Lower lobe of right lung (tissue), 2 donors: Measurements from ENCODE around the gene OR4P4. TPM values are rescaled to one million over a fixed set of nuclear protein-coding genes. Genes with fewer than 3 reads are reported as not detected.

ENCODE experiments used
- ATAC-seq, 2 donors: fragments of 200-7000 bp; cut with Tn5 transposase; one replicate each; pipeline ENCODE4 v1.9.1; 2020 to 2022; ENCODE audit warnings: mild to moderate bottlenecking in 2 of 2, moderate library complexity in 2 of 2
- DNase-seq: peaks from one replicate; pipeline ENCODE4 v3.0.0-alpha.2; 2020
- H3K27ac ChIP-seq: fragments of 200-600 bp; one replicate; pipeline ENCODE4 v1.8.0; 2022
- H3K27me3 ChIP-seq: fragments of 200-600 bp; one replicate; pipeline ENCODE4 v1.8.0; 2022; ENCODE audit warnings: low read depth
- H3K36me3 ChIP-seq: fragments of 200-600 bp; one replicate; pipeline ENCODE4 v1.8.0; 2022; ENCODE audit warnings: mild to moderate bottlenecking
- H3K4me1 ChIP-seq: fragments of 200-600 bp; one replicate; pipeline ENCODE4 v1.8.0; 2022
- H3K4me3 ChIP-seq: fragments of 200-600 bp; one replicate; pipeline ENCODE4 v1.8.0; 2022; ENCODE audit warnings: mild to moderate bottlenecking
- H3K9me3 ChIP-seq: fragments of 200-600 bp; one replicate; pipeline ENCODE4 v1.8.0; 2022
- intact Hi-C: fragments of 100-400 bp; cut with DNase I; formaldehyde crosslinking; loops from one replicate; pipeline ENCODE4 v1.11.0; 2022
- total RNA-seq: library from RNA; stranded (reverse); fragmentation: NEBNext Ultra II Directional; extraction: Animal tissue kit (Norgen Biotek cat#: 25700); gene quantifications from one replicate; pipeline ENCODE4 v1.2.1, GENCODE V29; 2021
- TF ChIP-seq, protein P1 (sequence below): fragments of 200-600 bp; IDR thresholded peaks from one replicate; pipeline ENCODE4 v1.8.0; 2022; ENCODE audit warnings: antibody characterized with exemption, mild to moderate bottlenecking
- donor health status: DM: no; HTN: yes; CAD: no; lungs with severe emphysema.

The OR4P4 gene
- total RNA-seq, 1 donor from 2014 or later, result not detected

DNA sequence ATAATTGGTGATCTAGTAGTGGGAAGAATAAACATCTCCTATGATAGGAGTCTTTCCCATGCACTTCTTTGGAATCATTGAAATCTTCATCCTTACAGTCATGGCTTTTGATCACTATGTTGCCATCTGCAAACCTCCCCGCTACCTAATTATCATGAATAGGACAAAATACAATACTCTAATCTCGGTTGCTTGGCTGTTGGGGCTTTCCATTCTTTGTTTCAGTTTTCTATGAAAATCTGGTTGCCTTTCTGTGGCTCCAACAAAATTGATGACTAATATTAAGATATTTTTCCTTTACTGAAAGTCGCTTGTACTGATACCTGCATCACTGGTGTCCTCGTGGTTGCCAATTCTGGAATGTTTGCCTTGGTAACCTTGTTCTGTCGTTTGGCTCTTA lies 38.9 kb downstream of the OR4P4 start:
- Histone ChIP-seq H3K4me1 (no peaks in the 10 kb centered on the region), H3K9me3 (no peaks in the 10 kb centered on the region), H3K27me3 (no peaks in the 10 kb centered on the region), H3K4me3 (no peak overlapping the region), H3K36me3 (no peaks in the 10 kb centered on the region), H3K27ac (no peak overlapping the region)
- no peak for DNase-seq
- ATAC-seq, result no peak
- intact Hi-C loops, result no loop called here
- TF ChIP-seq, protein P1, sequence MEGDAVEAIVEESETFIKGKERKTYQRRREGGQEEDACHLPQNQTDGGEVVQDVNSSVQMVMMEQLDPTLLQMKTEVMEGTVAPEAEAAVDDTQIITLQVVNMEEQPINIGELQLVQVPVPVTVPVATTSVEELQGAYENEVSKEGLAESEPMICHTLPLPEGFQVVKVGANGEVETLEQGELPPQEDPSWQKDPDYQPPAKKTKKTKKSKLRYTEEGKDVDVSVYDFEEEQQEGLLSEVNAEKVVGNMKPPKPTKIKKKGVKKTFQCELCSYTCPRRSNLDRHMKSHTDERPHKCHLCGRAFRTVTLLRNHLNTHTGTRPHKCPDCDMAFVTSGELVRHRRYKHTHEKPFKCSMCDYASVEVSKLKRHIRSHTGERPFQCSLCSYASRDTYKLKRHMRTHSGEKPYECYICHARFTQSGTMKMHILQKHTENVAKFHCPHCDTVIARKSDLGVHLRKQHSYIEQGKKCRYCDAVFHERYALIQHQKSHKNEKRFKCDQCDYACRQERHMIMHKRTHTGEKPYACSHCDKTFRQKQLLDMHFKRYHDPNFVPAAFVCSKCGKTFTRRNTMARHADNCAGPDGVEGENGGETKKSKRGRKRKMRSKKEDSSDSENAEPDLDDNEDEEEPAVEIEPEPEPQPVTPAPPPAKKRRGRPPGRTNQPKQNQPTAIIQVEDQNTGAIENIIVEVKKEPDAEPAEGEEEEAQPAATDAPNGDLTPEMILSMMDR, result no peak

Other genes with a start within 250 kb of the OR4P4 start
- not detected for gene OR4C15, start 80.6 kb upstream of the OR4P4 start, total RNA-seq
- not detected for gene OR4C16, start 63.0 kb upstream of the OR4P4 start, total RNA-seq
- not detected for gene OR4C11, start 27.5 kb upstream of the OR4P4 start, total RNA-seq
- gene OR4S2, start 13.2 kb downstream of the OR4P4 start, total RNA-seq, result not detected
- not detected for gene OR4C6, start 27.1 kb downstream of the OR4P4 start, total RNA-seq
- gene OR5D13, start 138.3 kb downstream of the OR4P4 start, total RNA-seq, result not detected
- gene OR5D14, start 160.4 kb downstream of the OR4P4 start, total RNA-seq, result not detected
- gene OR5L1, start 176.3 kb downstream of the OR4P4 start, total RNA-seq, result not detected
- not detected for gene OR5D18, start 184.5 kb downstream of the OR4P4 start, total RNA-seq
- not detected for gene OR5L2, start 192.1 kb downstream of the OR4P4 start, total RNA-seq
- not detected for gene OR5D16, start 203.6 kb downstream of the OR4P4 start, total RNA-seq
- not detected for gene TRIM51, start 248.2 kb downstream of the OR4P4 start, total RNA-seq